ENCODE results near the gene CCAR1.
"Not testable (repeated sequence)": the region's sequence is repeated elsewhere in the genome, so short reads cannot be mapped to it uniquely, and the experiment has no call there.

The CCAR1 gene

GRCh38 chr10:68827592-68827959, 106.5 kb downstream of the CCAR1 start:
- DNase-seq (ENCODE audit: low read depth, low spot score) = not testable (repeated sequence)

- DNase-seq (ENCODE audit: low read depth, low spot score) = peak; percentile 34
These were observed 107.1 kb downstream of the CCAR1 start for GRCh38 chr10:68828083-68828601.

- no peak for DNase-seq (ENCODE audit: low read depth, low spot score)
These were observed 107.8 kb downstream of the CCAR1 start for GRCh38 chr10:68828833-68829232.

- no peak for DNase-seq (ENCODE audit: low read depth, low spot score)
These were observed 108.5 kb downstream of the CCAR1 start for GRCh38 chr10:68829521-68829920.

GRCh38 chr10:68829952-68830351, 108.9 kb downstream of the CCAR1 start:
- no peak for DNase-seq (ENCODE audit: low read depth, low spot score)

- peak; percentile 71 for DNase-seq (ENCODE audit: low read depth, low spot score)
These were observed 111.0 kb downstream of the CCAR1 start for GRCh38 chr10:68831961-68832455.

- DNase-seq (ENCODE audit: low read depth, low spot score) = no peak
These were observed 111.6 kb downstream of the CCAR1 start for GRCh38 chr10:68832601-68833000.

DNA sequence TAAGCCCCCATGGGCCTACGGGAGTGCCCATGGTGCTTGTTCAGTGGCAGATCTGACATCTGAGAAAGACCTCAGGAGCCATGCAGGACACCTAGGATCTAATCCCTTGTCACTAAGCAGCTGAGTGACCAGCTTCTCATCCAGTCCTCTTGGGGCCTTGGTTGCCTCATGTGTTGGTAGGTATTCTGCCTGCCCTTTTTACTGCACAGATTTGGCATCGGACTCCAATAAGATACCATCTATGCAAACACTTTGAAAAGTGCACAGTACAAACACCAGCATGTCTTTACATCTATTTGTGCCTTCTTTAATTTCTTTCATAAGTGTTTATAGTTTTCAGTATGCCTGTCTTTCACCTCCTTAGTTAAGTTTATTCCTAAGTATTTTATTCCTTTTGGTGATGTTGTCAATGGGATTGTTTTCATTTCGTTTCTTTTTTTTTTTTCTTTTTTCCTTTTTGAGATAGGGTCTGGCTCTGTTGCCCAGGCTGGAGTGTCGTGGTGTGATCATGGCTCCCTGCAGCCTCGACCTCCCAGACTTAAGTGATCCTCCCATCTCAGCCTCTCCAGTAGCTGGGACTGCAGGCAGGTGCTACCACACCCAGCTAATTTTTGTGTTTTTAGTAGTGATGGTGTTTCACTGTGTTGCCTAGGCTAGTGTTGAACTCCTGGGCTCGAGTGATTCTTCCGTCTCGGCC, 116.7 kb downstream of the CCAR1 start:
- DNase-seq (ENCODE audit: low read depth, low spot score) = no peak

DNA sequence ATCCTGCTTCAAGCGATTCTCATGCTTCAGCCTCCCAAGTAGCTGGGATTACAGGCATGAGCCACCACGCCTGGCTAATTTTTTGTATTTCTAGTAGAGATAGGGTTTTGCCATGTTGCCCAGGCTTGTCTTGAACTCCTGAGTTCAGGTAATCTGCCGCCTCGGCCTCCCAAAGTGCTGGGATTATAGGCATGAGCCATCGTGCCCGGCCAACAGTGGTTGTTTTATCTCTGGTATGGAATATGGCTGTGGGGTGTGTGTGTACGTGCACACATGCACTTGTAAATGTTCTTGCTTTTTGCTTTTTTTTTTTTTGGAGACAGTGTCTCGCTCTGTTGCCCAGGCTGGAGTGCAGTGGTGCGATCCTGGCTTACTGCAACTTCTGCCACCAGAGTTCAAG, 119.6 kb downstream of the CCAR1 start:
- DNase-seq (ENCODE audit: low read depth, low spot score) = not testable (repeated sequence)

All from ELF-1 (cell line).